ENCODE measurements around the gene TICRR.

The TICRR gene

DNA sequence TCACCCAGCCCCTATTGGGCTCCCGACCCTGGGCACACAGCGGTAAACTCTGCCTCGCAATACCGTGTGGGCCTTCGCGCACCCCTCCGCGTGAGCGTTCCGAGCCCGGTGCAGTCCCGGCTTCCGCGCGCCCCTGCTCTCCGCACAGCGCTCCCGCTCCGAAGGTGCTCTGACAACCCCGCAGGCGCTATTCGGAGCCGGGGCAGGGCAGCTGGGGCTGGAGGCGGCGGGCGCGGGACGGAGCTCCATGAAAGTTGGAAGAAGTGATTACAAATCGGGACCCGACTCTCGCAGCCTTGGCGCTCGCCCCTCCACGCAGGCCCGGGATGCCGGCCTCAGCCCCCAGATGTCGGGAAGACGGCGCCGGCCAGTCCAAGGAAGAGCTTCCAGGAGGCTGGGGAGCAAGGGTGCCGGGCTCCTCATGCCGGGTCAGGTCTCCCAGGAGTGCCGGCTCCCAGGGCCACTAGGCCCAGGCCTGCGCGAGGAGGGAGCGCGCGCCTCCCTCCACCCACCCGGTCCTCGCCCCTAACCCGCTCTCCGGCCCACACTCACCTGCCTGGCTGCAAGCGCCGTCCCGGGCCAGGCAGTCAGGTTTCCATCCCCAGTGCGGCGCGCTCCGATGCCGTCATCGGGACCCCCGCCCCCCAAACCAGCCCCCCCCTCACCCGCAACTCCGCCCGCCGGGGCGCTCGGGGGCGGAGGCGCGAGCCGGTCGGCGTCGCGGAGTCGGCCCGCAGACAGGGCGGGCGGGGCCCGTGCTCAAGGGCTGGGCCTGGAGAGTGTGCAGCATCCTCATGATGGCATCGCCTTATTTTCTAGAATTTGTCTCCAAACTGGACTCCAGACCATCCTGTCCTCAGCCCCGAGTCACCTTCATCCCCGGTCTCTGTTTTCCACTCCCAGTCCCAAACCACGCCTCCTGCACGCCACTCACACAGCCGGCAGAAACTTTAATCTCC lies 79.9 kb downstream of the TICRR start, which contains the start of gene KIF7:
KIF7 (minus strand) TSS at position 621 of the 959 bp plus-strand sequence. CDS start 2,537 bp downstream, outside the sequence.
- TF ChIP-seq, protein P1, sequence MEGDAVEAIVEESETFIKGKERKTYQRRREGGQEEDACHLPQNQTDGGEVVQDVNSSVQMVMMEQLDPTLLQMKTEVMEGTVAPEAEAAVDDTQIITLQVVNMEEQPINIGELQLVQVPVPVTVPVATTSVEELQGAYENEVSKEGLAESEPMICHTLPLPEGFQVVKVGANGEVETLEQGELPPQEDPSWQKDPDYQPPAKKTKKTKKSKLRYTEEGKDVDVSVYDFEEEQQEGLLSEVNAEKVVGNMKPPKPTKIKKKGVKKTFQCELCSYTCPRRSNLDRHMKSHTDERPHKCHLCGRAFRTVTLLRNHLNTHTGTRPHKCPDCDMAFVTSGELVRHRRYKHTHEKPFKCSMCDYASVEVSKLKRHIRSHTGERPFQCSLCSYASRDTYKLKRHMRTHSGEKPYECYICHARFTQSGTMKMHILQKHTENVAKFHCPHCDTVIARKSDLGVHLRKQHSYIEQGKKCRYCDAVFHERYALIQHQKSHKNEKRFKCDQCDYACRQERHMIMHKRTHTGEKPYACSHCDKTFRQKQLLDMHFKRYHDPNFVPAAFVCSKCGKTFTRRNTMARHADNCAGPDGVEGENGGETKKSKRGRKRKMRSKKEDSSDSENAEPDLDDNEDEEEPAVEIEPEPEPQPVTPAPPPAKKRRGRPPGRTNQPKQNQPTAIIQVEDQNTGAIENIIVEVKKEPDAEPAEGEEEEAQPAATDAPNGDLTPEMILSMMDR (IDR thresholded peaks at IDR 0.05; ENCODE audit: low read depth, low read length): no peak
- H3K4me3 ChIP-seq (ENCODE audit: low read depth, low read length): peak within 1 kb of the TSS; percentile 77

DNA sequence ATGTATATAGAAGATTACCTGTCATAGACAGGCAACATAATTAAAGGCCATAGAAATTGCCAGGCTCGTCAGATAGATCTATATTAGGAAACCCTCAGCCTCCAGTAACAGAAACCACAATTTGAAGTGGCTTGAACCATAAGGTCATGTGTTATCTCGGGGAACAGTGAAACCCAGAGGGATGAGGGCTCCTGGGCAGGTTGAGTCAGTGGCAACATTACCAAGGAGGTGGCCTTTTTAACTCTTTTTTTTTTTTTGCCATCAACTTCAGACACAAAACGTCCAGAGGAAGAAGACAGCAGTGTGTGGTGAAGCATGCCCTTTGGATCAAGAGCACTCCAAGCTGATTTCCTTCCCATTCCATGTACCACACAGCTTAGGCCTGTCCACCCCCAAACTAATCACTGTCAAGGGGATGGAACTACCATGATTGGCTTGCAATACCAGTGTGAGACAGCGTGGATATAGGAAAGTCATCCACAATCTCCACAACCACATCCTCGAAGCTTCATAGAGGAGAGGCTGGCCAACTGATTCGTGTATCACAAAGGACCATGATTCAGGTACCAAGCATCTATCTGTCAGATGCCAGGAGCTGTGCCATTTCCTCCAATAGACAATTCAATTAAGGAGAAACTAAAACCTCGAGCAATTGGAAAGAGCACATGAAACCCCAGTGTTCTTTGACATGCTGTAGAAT lies 81.0 kb downstream of the TICRR start:
- TF ChIP-seq, protein P1 (IDR thresholded peaks at IDR 0.05; ENCODE audit: low read depth, low read length): no peak
- H3K4me3 ChIP-seq (ENCODE audit: low read depth, low read length): no peak overlapping the region

DNA sequence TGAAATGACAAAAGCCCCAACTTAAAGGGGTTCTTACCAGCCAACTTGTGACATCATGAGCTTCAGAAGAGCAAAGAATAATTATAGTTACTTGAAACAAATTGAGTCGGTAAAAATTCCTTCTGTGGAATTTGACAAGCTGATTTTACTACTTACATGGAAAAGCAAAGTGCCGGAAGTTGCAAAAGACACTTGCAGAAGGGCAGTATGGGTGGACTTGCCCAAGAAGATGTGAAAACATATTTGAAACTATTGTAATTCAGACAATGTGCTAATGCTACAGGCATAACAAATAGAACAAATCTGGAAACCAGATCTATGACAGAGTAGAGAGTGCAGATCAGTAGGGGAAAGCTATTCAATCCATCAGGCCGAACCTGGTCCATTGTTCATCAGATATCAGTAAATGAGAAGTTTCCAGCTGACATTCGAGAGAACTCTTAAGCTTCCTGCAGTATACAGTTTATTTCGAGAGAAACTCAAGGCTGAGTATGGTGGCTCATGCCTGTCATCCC lies 82.5 kb downstream of the TICRR start:
- no peak overlapping the region for H3K4me3 ChIP-seq (ENCODE audit: low read depth, low read length)
- TF ChIP-seq, protein P1 (IDR thresholded peaks at IDR 0.05; ENCODE audit: low read depth, low read length): no peak

DNA sequence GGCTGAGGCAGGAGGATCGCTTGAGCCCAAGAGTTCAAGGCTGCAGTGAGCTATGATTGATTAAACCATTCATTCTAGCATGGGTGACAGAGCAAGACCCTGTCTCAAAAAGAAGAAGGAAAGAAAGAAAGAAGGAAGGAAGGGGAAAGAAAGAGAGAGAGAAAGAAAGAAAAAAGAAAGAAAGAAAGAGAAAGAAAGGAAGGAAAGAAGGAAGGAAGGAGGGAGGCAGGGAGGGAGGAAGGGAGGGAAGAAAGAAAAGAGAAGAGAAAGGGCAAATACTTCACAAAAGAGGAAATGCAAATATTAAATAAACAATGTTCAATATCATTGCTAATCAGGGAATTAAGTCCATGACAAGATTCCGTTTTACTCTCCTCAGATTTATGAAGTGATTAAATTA lies 84.0 kb downstream of the TICRR start:
- TF ChIP-seq, protein P1 (IDR thresholded peaks at IDR 0.05; ENCODE audit: low read depth, low read length): no peak
- H3K4me3 ChIP-seq (ENCODE audit: low read depth, low read length): no peak overlapping the region

DNA sequence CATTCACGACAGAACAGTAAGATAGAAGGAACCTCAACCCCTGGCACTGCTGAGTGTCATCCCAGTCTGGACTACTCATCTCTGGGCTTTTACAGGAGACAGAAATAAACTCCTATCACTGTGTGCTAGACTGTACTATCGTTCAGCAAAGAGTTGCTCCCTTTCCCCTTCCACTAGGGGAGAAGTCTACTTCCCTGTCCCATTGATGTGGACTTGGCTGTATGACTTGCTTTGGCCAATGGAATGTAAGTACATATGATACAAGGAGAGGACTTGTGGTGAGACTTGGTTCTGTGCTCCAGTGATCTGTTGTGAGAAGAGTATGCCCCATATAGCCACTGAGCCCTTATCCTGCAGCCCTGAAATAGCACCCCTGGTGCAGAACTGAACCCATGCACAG lies 85.3 kb downstream of the TICRR start:
- no peak overlapping the region for H3K4me3 ChIP-seq (ENCODE audit: low read depth, low read length)

DNA sequence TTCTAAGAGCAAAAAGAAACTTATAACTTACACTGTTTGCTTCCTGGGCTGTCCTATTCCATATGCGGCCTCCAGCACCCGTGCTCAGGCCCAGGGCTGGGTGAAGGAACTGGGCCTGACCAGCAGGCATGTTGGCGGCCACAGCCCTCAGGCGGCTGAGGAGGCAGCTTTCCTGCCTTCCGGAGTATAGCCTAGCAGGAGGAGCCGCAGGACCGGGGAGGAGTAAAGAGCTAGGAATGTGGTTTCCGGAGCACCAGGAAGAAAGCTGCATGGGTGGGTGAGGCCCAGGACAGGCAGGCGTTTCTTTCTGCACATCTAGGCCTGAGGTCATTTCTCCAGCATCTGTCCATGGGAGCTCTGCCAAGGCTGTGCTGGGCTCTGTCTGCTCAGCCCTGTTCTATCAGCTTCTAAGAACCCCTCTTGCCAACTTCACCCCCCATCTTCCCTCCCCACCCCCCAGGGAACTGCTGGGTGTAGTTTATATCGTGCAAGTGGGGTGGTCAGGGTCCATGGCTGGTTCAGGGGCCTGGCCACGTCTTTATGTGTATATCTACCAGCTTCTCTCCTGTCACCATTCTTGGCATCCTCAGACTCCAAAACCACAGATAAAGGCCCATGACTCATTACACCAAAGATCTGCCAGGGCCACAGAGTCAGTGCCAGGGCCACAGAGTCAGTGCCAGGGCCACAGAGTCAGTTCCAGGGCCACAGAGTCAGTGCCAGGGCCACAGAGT lies 87.8 kb downstream of the TICRR start:
- TF ChIP-seq, protein P1 (IDR thresholded peaks at IDR 0.05; ENCODE audit: low read depth, low read length): no peak
- peak overlapping the region; percentile 47 for H3K4me3 ChIP-seq (ENCODE audit: low read depth, low read length)

More for the DNA sequence above, 85.3 kb downstream of the TICRR start:
- TF ChIP-seq, protein P1 (IDR thresholded peaks at IDR 0.05; ENCODE audit: low read depth, low read length): no peak
